ENCODE measurements around the gene INVS.
"Not testable (repeated sequence)": the region's sequence is repeated elsewhere in the genome, so short reads cannot be mapped to it uniquely, and the experiment has no call there.

DNA sequence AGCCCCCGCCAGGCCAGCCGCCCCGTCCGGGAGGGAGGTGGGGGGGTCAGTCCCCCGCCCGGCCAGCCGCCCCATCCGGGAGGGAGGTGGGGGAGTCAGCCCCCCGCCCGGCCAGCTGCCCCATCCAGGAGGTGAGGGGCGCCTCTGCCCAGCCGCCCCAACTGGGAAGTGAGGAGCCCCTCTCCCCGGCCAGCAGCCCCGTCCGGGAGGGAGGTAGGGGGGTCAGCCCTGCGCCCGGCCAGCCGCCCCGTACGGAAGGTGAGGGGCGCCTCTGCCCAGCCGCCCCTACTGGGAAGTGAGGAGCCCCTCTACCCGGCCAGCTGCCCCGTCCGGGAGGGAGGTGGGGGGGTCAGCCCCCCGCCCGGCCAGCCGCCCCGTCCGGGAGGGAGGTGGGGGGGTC, 31.1 kb upstream of the INVS start:
- TF ChIP-seq POLR2A (IDR thresholded peaks at IDR 0.05; ENCODE audit: low read depth); CTCF (IDR thresholded peaks at IDR 0.05): not testable (repeated sequence)
